ENCODE results near the gene RERE. TPM values are rescaled to one million over a fixed set of nuclear protein-coding genes. Genes with fewer than 3 reads are reported as not detected.
A peak's percentile ranks its signal among the peaks of the same experiment; 100 is the strongest.

The RERE gene
- total RNA-seq, 1 donor from 2014 or later: 252 TPM

DNA sequence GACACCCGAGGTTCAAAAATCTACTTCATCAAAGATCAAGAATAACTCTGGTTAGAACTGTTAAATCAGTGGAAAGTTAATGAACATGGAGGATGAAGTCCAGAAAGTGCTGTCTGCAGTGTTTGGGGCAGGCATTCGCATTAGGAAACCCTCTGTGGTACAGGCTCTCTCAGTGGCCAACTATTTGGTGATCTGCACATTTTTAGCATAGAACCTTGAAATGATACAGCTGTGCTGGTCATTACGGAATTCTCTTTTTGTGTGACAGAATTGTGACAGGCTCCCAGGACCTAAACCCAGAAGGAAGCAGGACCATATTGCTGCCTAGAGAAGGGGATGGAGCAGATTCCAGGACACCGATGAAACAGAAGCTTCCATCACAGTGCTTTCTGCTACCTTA, 410.5 kb downstream of the RERE start:
- TF ChIP-seq, protein P1, sequence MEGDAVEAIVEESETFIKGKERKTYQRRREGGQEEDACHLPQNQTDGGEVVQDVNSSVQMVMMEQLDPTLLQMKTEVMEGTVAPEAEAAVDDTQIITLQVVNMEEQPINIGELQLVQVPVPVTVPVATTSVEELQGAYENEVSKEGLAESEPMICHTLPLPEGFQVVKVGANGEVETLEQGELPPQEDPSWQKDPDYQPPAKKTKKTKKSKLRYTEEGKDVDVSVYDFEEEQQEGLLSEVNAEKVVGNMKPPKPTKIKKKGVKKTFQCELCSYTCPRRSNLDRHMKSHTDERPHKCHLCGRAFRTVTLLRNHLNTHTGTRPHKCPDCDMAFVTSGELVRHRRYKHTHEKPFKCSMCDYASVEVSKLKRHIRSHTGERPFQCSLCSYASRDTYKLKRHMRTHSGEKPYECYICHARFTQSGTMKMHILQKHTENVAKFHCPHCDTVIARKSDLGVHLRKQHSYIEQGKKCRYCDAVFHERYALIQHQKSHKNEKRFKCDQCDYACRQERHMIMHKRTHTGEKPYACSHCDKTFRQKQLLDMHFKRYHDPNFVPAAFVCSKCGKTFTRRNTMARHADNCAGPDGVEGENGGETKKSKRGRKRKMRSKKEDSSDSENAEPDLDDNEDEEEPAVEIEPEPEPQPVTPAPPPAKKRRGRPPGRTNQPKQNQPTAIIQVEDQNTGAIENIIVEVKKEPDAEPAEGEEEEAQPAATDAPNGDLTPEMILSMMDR (IDR thresholded peaks at IDR 0.05; ENCODE audit: partially characterized antibody, unreplicated experiment): no peak
- H3K36me3 Mint-ChIP-seq (ENCODE audit: unreplicated experiment): peaks cover 5% of the 10 kb centered on the region
- H3K4me1 Mint-ChIP-seq (ENCODE audit: low read depth, unreplicated experiment): peaks cover 22% of the 10 kb centered on the region
- no peak overlapping the region for H3K4me3 Mint-ChIP-seq (ENCODE audit: unreplicated experiment)
- peaks cover 17% of the 10 kb centered on the region for H3K27me3 Mint-ChIP-seq (ENCODE audit: unreplicated experiment)
- no peak overlapping the region for H3K27ac Mint-ChIP-seq (ENCODE audit: unreplicated experiment)
- peaks cover 20% of the 10 kb centered on the region for H3K9me3 Mint-ChIP-seq (ENCODE audit: unreplicated experiment)
- no peak for DNase-seq

DNA sequence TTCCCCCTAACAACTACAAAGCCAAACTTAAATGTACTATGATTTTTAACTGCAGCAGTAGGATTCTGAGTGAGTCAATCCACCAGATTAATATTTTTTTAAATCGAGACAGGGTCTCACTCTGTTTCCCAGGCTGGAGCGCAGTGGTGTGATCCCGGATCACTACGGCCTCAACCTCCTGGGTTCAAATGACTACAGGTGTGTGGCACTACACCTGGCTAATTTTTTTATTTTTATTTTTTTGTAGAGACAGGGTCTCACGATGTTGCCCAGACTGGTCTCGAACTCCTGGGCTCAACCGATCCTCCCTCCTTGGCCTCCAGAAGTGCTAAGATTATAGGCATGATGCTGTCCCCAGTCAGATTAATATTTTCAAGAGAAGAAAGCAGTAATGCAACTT, 411.4 kb downstream of the RERE start:
- peaks cover 24% of the 10 kb centered on the region for H3K9me3 Mint-ChIP-seq (ENCODE audit: unreplicated experiment)
- DNase-seq: no peak
- peaks cover 5% of the 10 kb centered on the region for H3K36me3 Mint-ChIP-seq (ENCODE audit: unreplicated experiment)
- no peak overlapping the region for H3K27ac Mint-ChIP-seq (ENCODE audit: unreplicated experiment)
- no peak overlapping the region for H3K4me3 Mint-ChIP-seq (ENCODE audit: unreplicated experiment)
- peaks cover 18% of the 10 kb centered on the region for H3K27me3 Mint-ChIP-seq (ENCODE audit: unreplicated experiment)
- peaks cover 19% of the 10 kb centered on the region for H3K4me1 Mint-ChIP-seq (ENCODE audit: low read depth, unreplicated experiment)
- TF ChIP-seq, protein P1 (IDR thresholded peaks at IDR 0.05; ENCODE audit: partially characterized antibody, unreplicated experiment): no peak

DNA sequence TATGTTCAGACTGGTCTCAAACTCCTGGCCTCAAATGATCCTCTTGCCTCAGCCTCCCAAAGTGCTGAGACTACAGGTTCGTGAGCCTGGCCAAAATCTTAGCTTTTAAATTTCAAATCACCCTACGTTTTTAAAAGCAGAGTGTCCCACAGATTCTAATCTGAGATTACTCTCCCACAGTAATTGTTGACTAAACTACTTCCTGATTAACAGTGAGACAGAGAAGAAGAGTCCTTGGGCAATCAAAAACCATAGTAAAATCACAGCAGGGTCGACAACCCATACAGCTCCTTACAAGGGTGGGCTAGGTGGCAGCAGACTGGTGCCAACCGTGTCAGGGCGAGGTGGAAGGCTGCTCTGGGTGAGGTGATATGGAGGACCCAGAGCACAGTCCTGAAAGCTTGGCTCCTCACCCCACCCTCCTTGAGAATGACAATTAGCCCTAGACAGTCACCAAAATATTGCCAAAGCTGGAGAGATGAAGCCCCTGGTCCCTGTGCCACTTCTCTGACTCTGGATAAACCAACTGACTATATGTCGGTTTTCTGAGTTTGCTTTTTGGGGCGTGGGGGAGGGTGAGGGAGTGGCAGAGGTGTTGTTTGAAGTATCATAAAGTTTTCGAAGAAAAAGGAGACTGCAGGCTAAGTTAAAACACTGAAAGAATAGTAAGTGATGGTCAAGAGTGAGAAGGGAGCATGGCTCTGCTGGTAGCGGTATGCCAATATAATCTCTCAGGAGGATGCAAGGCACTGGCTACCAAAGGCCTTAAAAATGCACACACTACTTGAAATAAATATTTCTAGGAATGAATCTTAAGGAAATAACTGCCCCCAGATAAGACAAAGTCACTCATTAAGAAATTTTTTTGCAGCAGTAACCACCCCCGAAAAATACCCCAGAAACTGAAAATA, 412.7 kb downstream of the RERE start:
- H3K9me3 Mint-ChIP-seq (ENCODE audit: unreplicated experiment): peaks cover 24% of the 10 kb centered on the region
- DNase-seq: no peak
- TF ChIP-seq, protein P1 (IDR thresholded peaks at IDR 0.05; ENCODE audit: partially characterized antibody, unreplicated experiment): no peak
- H3K36me3 Mint-ChIP-seq (ENCODE audit: unreplicated experiment): peaks cover 5% of the 10 kb centered on the region
- peaks cover 19% of the 10 kb centered on the region for H3K4me1 Mint-ChIP-seq (ENCODE audit: low read depth, unreplicated experiment)
- H3K4me3 Mint-ChIP-seq (ENCODE audit: unreplicated experiment): no peak overlapping the region
- peaks cover 18% of the 10 kb centered on the region for H3K27me3 Mint-ChIP-seq (ENCODE audit: unreplicated experiment)
- peak overlapping the region; percentile 22 for H3K27ac Mint-ChIP-seq (ENCODE audit: unreplicated experiment)

DNA sequence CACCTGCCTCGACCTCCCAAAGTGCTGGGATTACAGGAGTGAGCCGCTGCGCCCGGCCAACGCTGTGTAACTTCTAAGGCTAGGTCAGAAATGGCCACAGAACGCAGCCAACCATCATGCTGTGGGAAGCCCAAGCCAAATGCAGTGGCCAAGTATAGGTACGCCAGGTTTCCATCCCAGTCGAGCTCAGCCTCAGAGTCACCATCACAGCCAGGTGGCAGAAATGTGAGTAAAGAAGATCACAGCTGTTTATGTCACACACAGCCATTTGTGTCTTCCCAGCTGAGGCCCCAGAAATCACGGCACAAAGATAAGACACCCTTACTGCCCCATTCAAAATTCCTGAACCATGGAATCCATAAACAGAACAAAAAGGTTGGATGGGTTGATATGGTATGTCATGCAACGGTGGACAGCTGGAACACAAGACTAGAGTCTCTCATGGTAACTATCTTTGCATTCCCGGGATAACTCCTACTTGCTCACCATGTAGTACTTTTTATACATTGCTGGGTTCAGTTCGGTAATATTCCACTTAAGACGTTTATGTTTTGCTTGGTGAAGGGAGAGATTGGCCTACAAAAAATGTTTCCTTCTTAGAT, 415.2 kb downstream of the RERE start:
- Mint-ChIP-seq H3K27ac (ENCODE audit: unreplicated experiment) (no peak overlapping the region), H3K4me1 (ENCODE audit: low read depth, unreplicated experiment) (peaks cover 15% of the 10 kb centered on the region), H3K36me3 (ENCODE audit: unreplicated experiment) (peaks cover 5% of the 10 kb centered on the region), H3K27me3 (ENCODE audit: unreplicated experiment) (peaks cover 16% of the 10 kb centered on the region), H3K4me3 (ENCODE audit: unreplicated experiment) (no peak overlapping the region), H3K9me3 (ENCODE audit: unreplicated experiment) (peaks cover 18% of the 10 kb centered on the region)
- DNase-seq: no peak
- TF ChIP-seq, protein P1 (IDR thresholded peaks at IDR 0.05; ENCODE audit: partially characterized antibody, unreplicated experiment): no peak

DNA sequence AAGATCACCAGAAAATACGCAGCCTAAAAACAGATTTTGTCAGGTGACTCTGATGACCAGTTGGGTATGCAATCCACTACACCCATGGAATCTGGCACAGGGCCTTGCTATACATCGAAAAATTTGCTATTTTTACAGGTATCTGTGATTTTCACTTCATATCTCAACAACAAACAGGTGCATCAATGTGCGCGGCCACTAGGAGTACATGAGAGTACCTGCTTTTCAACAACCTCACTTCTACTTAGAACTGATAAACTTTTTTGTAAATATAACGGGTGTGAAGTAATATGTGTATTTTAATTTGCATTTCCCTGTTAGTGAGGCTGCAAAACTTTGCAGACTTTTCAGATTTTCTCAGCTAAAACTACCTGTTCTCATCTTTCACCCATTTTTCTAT, 418.8 kb downstream of the RERE start:
- H3K27ac Mint-ChIP-seq (ENCODE audit: unreplicated experiment): no peak overlapping the region
- peaks cover 9% of the 10 kb centered on the region for H3K27me3 Mint-ChIP-seq (ENCODE audit: unreplicated experiment)
- DNase-seq: no peak
- peaks cover 16% of the 10 kb centered on the region for H3K9me3 Mint-ChIP-seq (ENCODE audit: unreplicated experiment)
- H3K4me3 Mint-ChIP-seq (ENCODE audit: unreplicated experiment): no peak overlapping the region
- H3K4me1 Mint-ChIP-seq (ENCODE audit: low read depth, unreplicated experiment): peaks cover 33% of the 10 kb centered on the region
- TF ChIP-seq, protein P1 (IDR thresholded peaks at IDR 0.05; ENCODE audit: partially characterized antibody, unreplicated experiment): peak; percentile 33
- H3K36me3 Mint-ChIP-seq (ENCODE audit: unreplicated experiment): peaks cover 3% of the 10 kb centered on the region

Data from glutamatergic neuron (in vitro differentiated cells).